GM13977 (cell line): ENCODE results near the gene TSC22D3.

Experiments
- DNase-seq: peaks from one replicate; pipeline ENCODE4 v3.0.0; 2012; ENCODE audit warnings: low spot score
- CTCF ChIP-seq: IDR thresholded peaks from 2 replicates; pipeline ENCODE4 v1.5.1; 2012; ENCODE audit warnings: mild to moderate bottlenecking, control low read depth; ENCODE audit not compliant: insufficient read depth; ENCODE audit errors: extremely low read depth, missing control alignments
- in situ Hi-C: fragments of 300-500 bp; cut with MboI; formaldehyde crosslinking; loops from one replicate; pipeline ENCODE4 v1.12.0; 2022; ENCODE audit warnings: low sequenced_read_pairs, low pct_unique_long_range_greater_than_20kb, mixed read lengths, inconsistent platforms; ENCODE audit not compliant: unreplicated experiment

The TSC22D3 gene

DNA sequence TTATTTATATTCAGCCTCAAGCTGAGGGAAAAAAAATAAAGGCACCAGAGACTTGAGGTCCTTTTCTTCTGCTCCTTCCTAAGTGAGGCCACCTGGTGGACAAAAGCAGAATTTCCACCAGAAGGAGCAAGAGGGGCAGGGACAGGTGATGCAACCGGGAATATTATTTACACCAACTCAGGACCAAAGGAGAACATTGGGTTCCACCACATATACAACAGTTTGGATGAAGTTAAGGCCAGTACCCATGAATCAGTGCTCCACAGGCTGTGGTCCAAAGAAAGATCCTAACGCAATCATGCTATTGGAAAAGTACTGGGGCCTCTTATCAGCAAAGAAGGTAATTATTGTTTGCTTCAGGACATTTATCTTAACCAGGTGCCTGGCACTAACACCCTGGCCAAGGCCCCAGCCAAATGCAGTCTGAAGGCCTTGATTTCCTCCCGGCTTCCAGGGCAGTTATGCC, 57.4 kb downstream of the TSC22D3 start:
- TF ChIP-seq CTCF: peak; percentile 73
- in situ Hi-C loops: no loop called here
- DNase-seq: peak; percentile 74

GRCh38 chrX:107716816-107717700, 58.5 kb downstream of the TSC22D3 start:
- in situ Hi-C loops: no loop called here
- peak; percentile 81 for DNase-seq
- TF ChIP-seq CTCF: no peak

DNA sequence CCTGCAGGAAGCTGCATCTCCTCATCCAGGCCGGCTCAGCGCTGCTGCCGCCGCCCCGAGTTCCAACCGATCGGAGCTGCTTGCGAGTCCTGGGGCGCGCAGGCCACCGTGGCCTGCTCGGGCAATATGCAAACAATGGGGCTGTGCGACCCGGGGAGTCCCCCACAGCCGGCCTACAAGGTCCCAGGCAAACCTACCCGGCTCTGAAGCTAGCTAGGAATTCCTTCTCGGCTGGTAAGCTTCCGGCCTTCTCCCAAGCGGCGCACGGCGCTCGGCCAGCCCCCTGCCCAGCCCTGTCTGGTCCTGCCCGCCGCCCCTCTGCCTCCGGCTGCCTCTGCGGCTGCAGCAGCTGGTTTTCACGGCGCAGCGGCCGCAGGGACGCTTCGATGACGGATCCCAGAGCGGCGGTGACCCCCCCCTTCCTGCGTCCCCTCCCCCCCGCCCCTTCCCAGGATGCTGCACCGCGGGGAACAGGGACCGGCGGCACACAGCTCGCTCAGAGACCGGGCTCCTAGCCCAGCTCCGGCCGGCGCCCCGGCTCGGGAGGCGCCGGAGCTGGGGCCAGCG, 59.4 kb downstream of the TSC22D3 start:
- TF ChIP-seq CTCF: no peak
- peak; percentile 41 for DNase-seq
- in situ Hi-C loops: no loop called here

- no peak for TF ChIP-seq CTCF
- in situ Hi-C loops: no loop called here
- no peak for DNase-seq
Measured at GRCh38 chrX:107715331-107716117, 60.1 kb downstream of the TSC22D3 start.

- in situ Hi-C loops: no loop called here
- no peak for TF ChIP-seq CTCF
Measured at GRCh38 chrX:107714206-107714891, 61.2 kb downstream of the TSC22D3 start.

More at GRCh38 chrX:107714206-107714891, 61.2 kb downstream of the TSC22D3 start:
- no peak for DNase-seq
